H9 (cell line): ENCODE measurements around the gene TM4SF1. TPM values are rescaled to one million over a fixed set of nuclear protein-coding genes. Genes with fewer than 3 reads are reported as not detected.

ENCODE experiments used
- DNase-seq: peaks from one replicate; pipeline ENCODE4 v3.0.0-alpha.2; 2017
- H2AFZ ChIP-seq: one replicate; pipeline ENCODE4 v1.6.1; 2013; ENCODE audit warnings: mild to moderate bottlenecking, low read length, control low read depth, moderate library complexity
- H2AK5ac ChIP-seq: 2 replicates; pipeline ENCODE4 v1.6.1; 2013; ENCODE audit warnings: low read length, control low read depth, mixed read lengths; ENCODE audit not compliant: insufficient read length
- H2BK120ac ChIP-seq: one replicate; pipeline ENCODE4 v1.6.1; 2013; ENCODE audit warnings: low read depth, mild to moderate bottlenecking, low read length, control low read depth, inconsistent platforms; ENCODE audit not compliant: poor library complexity, severe bottlenecking
- H2BK12ac ChIP-seq: 2 replicates; pipeline ENCODE4 v1.6.1; 2013; ENCODE audit warnings: low read length, control low read depth, mixed read lengths, low read depth; ENCODE audit not compliant: insufficient read length
- H2BK15ac ChIP-seq: 2 replicates; pipeline ENCODE4 v1.6.1; 2013; ENCODE audit warnings: low read depth, low read length, control low read depth
- H2BK20ac ChIP-seq: one replicate; pipeline ENCODE4 v1.6.1; 2013; ENCODE audit warnings: low read depth, mild to moderate bottlenecking, low read length, control low read depth, inconsistent platforms; ENCODE audit not compliant: poor library complexity, severe bottlenecking
- H2BK5ac ChIP-seq: 2 replicates; pipeline ENCODE4 v1.6.1; 2013; ENCODE audit warnings: low read length, control low read depth, mixed read lengths; ENCODE audit not compliant: insufficient read length
- H3K14ac ChIP-seq: 2 replicates; pipeline ENCODE4 v1.6.1; 2013; ENCODE audit warnings: low read length, control low read depth; ENCODE audit not compliant: insufficient read depth
- H3K18ac ChIP-seq: 2 replicates; pipeline ENCODE4 v1.6.1; 2013; ENCODE audit warnings: low read depth, mild to moderate bottlenecking, mixed read lengths, low read length, control low read depth; ENCODE audit not compliant: insufficient read length
- H3K23ac ChIP-seq: 2 replicates; pipeline ENCODE4 v1.6.1; 2013; ENCODE audit warnings: low read length, control low read depth, mixed read lengths, low read depth; ENCODE audit not compliant: insufficient read length
- H3K23me2 ChIP-seq: 2 replicates; pipeline ENCODE4 v1.6.1; 2013; ENCODE audit warnings: low read depth, mild to moderate bottlenecking, mixed read lengths, low read length, control low read depth; ENCODE audit not compliant: insufficient read length, poor library complexity, severe bottlenecking
- H3K27ac ChIP-seq: 2 replicates; pipeline ENCODE4 v1.5.1; 2013; ENCODE audit warnings: low read length, control low read depth, mixed read lengths, low read depth; ENCODE audit not compliant: insufficient read length
- H3K27me3 ChIP-seq: 2 replicates; pipeline ENCODE4 v1.6.1; 2013; ENCODE audit warnings: low read length, control low read depth, inconsistent platforms; ENCODE audit not compliant: insufficient read depth
- H3K4ac ChIP-seq: 2 replicates; pipeline ENCODE4 v1.6.1; 2013; ENCODE audit warnings: low read depth, mild to moderate bottlenecking, control low read depth, inconsistent platforms, low read length, moderate library complexity
- H3K4me1 ChIP-seq: 2 replicates; pipeline ENCODE4 v1.6.1; 2013; ENCODE audit warnings: low read length, control low read depth, inconsistent platforms; ENCODE audit not compliant: insufficient read depth
- H3K4me2 ChIP-seq: 2 replicates; pipeline ENCODE4 v1.6.1; 2013; ENCODE audit warnings: low read length, control low read depth, mixed read lengths; ENCODE audit not compliant: insufficient read length, insufficient read depth
- H3K56ac ChIP-seq: 2 replicates; pipeline ENCODE4 v1.6.1; 2013; ENCODE audit warnings: low read depth, mild to moderate bottlenecking, mixed read lengths, low read length, control low read depth; ENCODE audit not compliant: insufficient read length
- H3K79me1 ChIP-seq: 2 replicates; pipeline ENCODE4 v1.6.1; 2013; ENCODE audit warnings: low read depth, mild to moderate bottlenecking, moderate library complexity, low read length, control low read depth, inconsistent platforms; ENCODE audit not compliant: insufficient read depth, poor library complexity, severe bottlenecking
- H3K79me2 ChIP-seq: 2 replicates; pipeline ENCODE4 v1.6.1; 2013; ENCODE audit warnings: low read length, control low read depth, inconsistent platforms; ENCODE audit not compliant: insufficient read depth
- H3K9ac ChIP-seq: 2 replicates; pipeline ENCODE4 v1.6.1; 2013; ENCODE audit warnings: low read length, control low read depth, mixed read lengths; ENCODE audit not compliant: insufficient read length; ENCODE audit errors: extremely low read depth
- H3K9me3 ChIP-seq: one replicate; pipeline ENCODE4 v1.6.1; 2013; ENCODE audit warnings: low read depth, low read length, inconsistent platforms; ENCODE audit not compliant: control insufficient read depth
- H3T11ph ChIP-seq: one replicate; pipeline ENCODE4 v1.6.1; 2013; ENCODE audit warnings: mild to moderate bottlenecking, low read length, control low read depth, inconsistent platforms
- H4K20me1 ChIP-seq: one replicate; pipeline ENCODE4 v1.6.1; 2013; ENCODE audit not compliant: control insufficient read depth, insufficient read length, insufficient read depth
- H4K5ac ChIP-seq: 2 replicates; pipeline ENCODE4 v1.6.1; 2013; ENCODE audit warnings: low read depth, mild to moderate bottlenecking, mixed read lengths, low read length, control low read depth; ENCODE audit not compliant: insufficient read length
- H4K8ac ChIP-seq: replicated peaks from 2 replicates; pipeline ENCODE4 v1.6.1; 2013; ENCODE audit warnings: low read length, control low read depth, mixed read lengths, low read depth; ENCODE audit not compliant: insufficient read length
- H4K91ac ChIP-seq: 2 replicates; pipeline ENCODE4 v1.6.1; 2013; ENCODE audit warnings: low read depth, mild to moderate bottlenecking, moderate library complexity, mixed read lengths, low read length, control low read depth; ENCODE audit not compliant: insufficient read length
- H3K27ac Mint-ChIP-seq, 3 experiments: 2 replicates in 2 of 3; 3 replicates in 1 of 3; pipeline ENCODE4 v1.8.0; 2020 to 2021; ENCODE audit warnings: mixed read lengths in 3 of 3, mild to moderate bottlenecking in 1 of 3, moderate library complexity in 1 of 3
- H3K27me3 Mint-ChIP-seq: 2 replicates; pipeline ENCODE4 v1.8.0; 2021; ENCODE audit warnings: low read depth, mild to moderate bottlenecking, moderate library complexity, mixed read lengths
- H3K36me3 Mint-ChIP-seq, 3 experiments: 2 replicates in 2 of 3; 3 replicates in 1 of 3; pipeline ENCODE4 v1.8.0; 2020 to 2021; ENCODE audit warnings: low read depth in 3 of 3, mixed read lengths in 3 of 3; ENCODE audit not compliant: insufficient read depth in 1 of 3
- H3K4me1 Mint-ChIP-seq, 2 experiments: 2 replicates each; pipeline ENCODE4 v1.8.0; 2020; ENCODE audit warnings: mixed read lengths in 2 of 2
- H3K4me3 Mint-ChIP-seq, 2 experiments: 2 replicates in 1 of 2; 3 replicates in 1 of 2; pipeline ENCODE4 v1.8.0; 2020 to 2021; ENCODE audit warnings: mild to moderate bottlenecking in 2 of 2, mixed read lengths in 2 of 2, moderate library complexity in 1 of 2
- H3K9me3 Mint-ChIP-seq, 2 experiments: 2 replicates in 1 of 2; 3 replicates in 1 of 2; pipeline ENCODE4 v1.8.0; 2020; ENCODE audit warnings: mild to moderate bottlenecking in 2 of 2, mixed read lengths in 2 of 2, moderate library complexity in 1 of 2
- WGBS: extraction: QIAGEN DNeasy Blood & Tissue Kit; methylation state at CpG from one replicate; pipeline ENCODE4 v1.1.7; 2013; ENCODE audit warnings: missing lambda C conversion rate, low lambda C conversion rate, mixed read lengths; ENCODE audit not compliant: insufficient read length; ENCODE audit errors: extremely low coverage; 5-methylcytosine and 5-hydroxymethylcytosine counted together
- total RNA-seq: library from RNA; stranded (reverse); gene quantifications from 2 replicates; pipeline ENCODE4 v1.2.1, GENCODE V29; 2021
- TF ChIP-seq, protein P1 (sequence below): fragments of 200-600 bp; sonication (generic); conservative IDR thresholded peaks from 3 replicates; pipeline ENCODE4 v1.8.0; 2021; ENCODE audit warnings: antibody characterized with exemption, mild to moderate bottlenecking

The TM4SF1 gene
- total RNA-seq, 1 experiment from 2014 or later, result 1.2 TPM

DNA sequence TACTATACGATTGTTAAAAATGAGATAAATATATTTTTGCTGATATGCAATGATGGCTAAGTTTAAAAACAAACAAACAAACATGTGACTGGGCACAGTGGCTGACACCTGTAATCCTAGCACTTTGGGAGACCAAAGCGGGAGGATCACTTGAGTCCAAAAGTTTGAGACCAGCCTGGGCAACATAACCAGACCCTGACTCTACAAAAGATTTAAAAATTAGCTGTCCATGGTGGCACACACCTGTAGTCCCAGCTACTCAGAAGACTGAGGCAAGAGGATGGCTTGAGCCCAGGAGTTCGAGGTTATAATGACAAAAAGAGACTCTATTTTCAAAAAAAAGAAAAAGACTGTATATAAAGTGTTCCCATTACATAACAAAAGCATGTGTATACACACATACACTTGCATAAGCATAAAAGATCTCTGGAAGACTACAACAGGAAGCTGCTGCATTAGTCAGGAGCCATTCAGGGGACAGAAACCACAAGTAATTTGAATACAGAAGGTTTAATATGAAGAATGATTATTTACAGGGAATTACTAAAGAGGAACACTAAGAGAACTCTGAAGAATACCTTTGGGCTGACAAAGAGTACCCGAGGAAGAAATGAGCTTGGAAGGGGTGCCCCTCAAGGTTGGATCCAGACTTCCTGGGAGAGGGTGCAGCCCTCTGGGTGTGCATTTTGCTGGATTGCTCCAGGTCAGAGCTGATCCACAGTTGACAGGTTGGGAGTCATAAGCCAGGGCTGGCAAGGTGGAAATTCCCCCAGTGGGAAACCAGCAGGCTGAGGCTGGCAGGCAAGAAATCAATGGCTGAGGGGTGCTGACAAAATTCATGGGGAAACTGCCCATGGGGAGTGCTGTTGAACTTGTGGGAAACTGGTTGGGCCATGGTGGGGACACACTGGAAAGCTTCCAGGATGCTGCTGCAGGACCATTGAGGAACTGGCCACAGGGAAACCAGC, 34.8 kb downstream of the TM4SF1 start:
- Mint-ChIP-seq H3K27ac (no peak overlapping the region), H3K36me3 (no peaks in the 10 kb centered on the region), H3K4me1 (peaks cover 15 to 25% of the 10 kb centered on the region in 2 experiments), H3K4me3 (no peak overlapping the region), H3K9me3 (no peaks in the 10 kb centered on the region), H3K27me3 (no peaks in the 10 kb centered on the region)
- Histone ChIP-seq H3K79me1 (no peaks in the 10 kb centered on the region), H3K14ac (no peak overlapping the region), H3K56ac (no peak overlapping the region), H2AFZ (no peak overlapping the region), H4K91ac (no peak overlapping the region), H3K4me1 (peaks cover 2% of the 10 kb centered on the region; the same call in 1 of the 2 replicates), H2BK120ac (no peak overlapping the region), H2BK15ac (no peak overlapping the region), H3T11ph (no peak overlapping the region), H3K18ac (no peak overlapping the region), H3K27me3 (no peaks in the 10 kb centered on the region), H3K23ac (no peak overlapping the region), H3K9ac (no peak overlapping the region), H3K79me2 (no peaks in the 10 kb centered on the region), H2AK5ac (no peak overlapping the region), H4K20me1 (no peaks in the 10 kb centered on the region), H3K27ac (no peak overlapping the region), H3K9me3 (no peaks in the 10 kb centered on the region), H3K4me2 (no peak overlapping the region), H4K5ac (no peak overlapping the region), H2BK20ac (no peak overlapping the region), H2BK5ac (no peak overlapping the region), H3K23me2 (no peaks in the 10 kb centered on the region), H4K8ac (no peak overlapping the region), H3K4ac (no peak overlapping the region), H2BK12ac (no peak overlapping the region)
- DNase-seq, result no peak
- TF ChIP-seq, protein P1, sequence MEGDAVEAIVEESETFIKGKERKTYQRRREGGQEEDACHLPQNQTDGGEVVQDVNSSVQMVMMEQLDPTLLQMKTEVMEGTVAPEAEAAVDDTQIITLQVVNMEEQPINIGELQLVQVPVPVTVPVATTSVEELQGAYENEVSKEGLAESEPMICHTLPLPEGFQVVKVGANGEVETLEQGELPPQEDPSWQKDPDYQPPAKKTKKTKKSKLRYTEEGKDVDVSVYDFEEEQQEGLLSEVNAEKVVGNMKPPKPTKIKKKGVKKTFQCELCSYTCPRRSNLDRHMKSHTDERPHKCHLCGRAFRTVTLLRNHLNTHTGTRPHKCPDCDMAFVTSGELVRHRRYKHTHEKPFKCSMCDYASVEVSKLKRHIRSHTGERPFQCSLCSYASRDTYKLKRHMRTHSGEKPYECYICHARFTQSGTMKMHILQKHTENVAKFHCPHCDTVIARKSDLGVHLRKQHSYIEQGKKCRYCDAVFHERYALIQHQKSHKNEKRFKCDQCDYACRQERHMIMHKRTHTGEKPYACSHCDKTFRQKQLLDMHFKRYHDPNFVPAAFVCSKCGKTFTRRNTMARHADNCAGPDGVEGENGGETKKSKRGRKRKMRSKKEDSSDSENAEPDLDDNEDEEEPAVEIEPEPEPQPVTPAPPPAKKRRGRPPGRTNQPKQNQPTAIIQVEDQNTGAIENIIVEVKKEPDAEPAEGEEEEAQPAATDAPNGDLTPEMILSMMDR, result no peak
- WGBS, result no CpG with 5 or more reads among the region's 4 CpGs
